Stimulated activated CD4-positive, alpha-beta T cell treated with anti-CD3 and anti-CD28 coated beads, Interleukin-15, amount 100 ng/mL, for 24 hours (primary cell): ENCODE measurements around the gene UCK2.

Experiments
- DNase-seq: peaks from one replicate; pipeline ENCODE4 v3.0.0-alpha.2; 2020

Gene UCK2

DNA sequence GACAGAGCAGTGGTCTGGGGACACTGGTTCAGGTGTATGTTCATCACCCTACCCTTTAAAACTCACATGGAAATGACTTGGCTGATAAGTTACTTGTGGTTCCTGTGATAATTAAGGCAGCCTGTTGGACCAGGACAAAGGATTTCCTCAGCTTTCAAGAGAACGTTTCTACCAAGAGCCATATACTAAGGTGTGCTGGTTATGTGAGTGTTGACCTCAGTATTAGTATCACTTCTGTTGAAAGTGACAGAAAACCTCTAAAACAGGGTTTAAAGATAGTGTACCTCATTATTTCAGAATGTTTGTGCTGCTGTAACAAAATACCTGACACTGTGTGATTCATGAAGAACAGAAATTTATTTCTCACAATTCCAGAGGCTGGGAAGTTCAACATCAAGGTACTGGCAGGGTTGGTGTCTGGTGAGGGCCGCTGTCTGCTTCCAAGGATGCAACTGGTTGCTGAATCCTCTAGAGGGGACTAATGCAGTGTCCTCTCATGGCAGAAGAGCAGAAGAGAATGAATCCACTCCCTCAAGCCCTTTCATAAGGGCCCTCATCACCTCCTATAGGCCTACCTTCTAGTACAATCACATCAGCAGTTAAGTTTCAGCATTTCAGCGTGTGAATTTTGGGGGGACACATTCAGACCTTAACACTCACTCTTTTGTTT, 54.9 kb downstream of the UCK2 start:
- DNase-seq = no peak

DNA sequence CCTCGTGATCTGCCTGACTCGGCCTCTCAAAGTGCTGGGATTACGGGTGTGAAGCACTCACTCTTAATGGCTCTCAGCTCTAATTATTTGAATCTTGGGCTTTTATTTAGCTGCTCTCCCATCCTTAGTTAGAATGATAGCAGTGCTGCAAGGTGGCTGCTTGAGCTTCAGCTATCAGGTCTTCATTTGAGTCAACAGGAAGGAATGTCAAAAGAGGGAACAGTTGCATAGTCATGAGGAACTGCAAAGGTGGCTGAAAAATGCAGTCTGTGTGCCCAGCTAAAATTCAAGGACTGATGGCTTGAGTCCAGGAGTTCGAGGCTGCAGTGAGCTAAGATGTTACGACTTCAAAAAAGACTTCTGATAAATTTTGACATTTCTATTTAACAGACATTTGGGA, 55.6 kb downstream of the UCK2 start:
- DNase-seq = no peak

GRCh38 chr1:165884009-165884689, 56.7 kb downstream of the UCK2 start:
- DNase-seq = no peak

DNA sequence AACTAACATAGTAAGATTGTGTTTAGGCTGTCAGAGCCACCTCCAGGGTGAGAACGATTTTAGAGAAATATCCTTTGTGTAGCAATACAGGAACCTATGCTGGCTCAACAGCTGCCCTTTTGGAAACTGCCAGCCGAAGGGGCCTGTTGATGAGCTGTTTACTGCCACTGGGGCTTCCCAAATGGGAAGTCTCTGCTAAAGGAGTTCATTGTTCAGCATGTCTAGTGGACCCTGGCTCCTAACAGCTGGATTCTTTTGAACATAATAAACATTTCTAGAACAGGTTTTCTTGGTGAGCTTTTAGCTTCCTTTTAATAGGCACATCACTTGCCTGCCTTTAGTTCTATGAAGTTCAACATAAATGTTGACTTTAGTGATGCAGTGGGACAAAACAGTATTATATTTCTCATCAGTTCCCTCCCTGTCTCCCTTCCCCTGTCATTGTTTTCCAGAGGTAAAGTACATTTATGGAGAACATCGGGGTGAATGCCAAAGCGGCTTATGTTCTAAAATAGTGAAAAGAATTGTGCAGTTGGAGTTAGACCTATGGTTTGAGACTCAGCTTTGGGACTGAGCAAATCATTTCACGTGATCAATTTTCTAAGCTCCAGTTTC, 57.4 kb downstream of the UCK2 start:
- no peak for DNase-seq

GRCh38 chr1:165885305-165885694, 57.9 kb downstream of the UCK2 start:
- DNase-seq = no peak

- no peak for DNase-seq
These were observed 58.8 kb downstream of the UCK2 start for GRCh38 chr1:165886193-165886592.

DNA sequence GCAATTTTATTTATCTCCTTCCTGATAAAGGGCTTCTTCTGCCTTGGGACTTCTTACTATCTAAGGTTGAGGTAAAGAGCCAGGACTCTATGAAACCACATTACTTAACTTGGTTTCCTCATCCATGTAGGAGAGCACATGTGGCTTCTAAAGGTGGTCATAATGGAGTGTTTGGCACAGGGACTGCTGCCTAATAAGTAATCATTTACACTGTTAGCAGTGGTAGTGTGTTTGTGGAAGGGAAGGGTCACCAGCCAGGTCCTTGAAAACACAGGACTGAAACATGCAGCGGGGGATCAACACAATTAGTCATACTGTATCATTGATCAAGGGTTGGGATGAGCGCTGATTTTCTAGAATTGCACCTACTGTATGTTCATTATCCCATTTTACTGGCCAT, 59.6 kb downstream of the UCK2 start:
- DNase-seq = no peak

DNA sequence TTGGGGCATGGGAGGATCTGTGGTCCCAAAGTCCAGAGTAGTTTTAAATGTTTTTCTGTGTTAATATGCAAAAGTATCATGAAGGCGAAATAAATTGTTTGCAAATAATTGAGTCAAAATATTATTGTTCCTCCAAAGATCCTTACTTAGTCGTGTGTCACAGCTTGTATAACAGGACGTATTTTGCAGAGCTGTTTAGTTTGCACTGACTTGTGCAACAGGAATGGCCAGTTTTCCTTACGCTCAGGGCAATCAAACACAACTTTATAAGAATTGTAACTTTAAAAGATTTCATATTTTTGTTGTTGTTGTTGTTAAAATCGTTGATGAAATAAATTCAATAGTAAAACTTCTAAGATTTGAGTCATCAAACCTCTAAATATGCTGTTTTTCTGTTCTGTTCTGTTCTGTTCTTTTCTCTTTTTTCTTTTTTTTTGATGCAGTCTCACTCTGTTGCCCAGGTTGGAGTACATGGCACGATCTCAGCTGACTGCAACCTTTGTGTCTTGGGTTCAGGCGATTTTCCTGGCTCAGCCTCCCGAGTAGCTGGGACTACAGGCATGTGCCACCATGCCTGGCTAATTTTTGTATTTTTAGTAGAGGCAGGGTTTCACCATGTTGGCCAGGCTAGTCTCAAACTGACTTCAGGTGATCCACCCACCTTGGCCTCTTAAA, 60.6 kb downstream of the UCK2 start:
- DNase-seq = no peak

GRCh38 chr1:165888552-165888920, 61.1 kb downstream of the UCK2 start:
- DNase-seq = no peak

GRCh38 chr1:165890684-165891083, 63.3 kb downstream of the UCK2 start:
- DNase-seq = no peak

DNA sequence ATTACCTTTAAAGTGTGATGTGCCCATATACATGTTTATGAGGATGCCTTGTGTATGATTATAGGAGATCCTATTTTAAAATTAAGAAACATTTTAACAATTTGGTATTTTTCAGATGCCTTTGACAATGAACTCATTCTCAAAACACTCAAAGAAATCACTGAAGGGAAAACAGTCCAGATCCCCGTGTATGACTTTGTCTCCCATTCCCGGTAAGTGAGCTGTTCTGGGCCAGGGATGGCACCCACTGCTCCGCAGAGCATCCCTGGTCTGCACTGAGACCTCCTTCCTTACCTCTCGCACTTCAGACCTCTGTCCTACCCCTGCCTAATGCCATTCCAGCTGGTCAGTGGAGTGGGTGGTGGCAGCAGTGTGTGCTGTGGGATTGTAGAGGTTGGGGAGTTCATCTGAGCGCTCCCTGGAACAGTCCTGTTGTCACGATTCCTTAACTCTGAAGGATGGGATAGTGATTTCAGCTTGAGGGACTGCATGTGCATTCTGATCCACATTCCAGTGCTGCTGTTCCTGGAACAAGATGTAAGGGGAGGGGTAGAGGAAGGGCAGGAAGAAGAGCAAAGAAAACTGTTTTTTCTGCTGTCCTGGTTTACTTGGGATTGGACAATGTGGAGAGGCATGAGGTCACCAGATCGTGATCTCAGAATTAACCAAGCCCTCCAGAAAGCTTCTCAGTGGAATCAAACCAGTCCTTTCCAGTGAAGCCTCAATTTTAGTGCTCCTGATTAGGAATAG, 63.9 kb downstream of the UCK2 start:
- no peak for DNase-seq

GRCh38 chr1:165892935-165893334, 65.5 kb downstream of the UCK2 start:
- no peak for DNase-seq

- no peak for DNase-seq
These were observed 66.1 kb downstream of the UCK2 start for GRCh38 chr1:165893507-165893906.

DNA sequence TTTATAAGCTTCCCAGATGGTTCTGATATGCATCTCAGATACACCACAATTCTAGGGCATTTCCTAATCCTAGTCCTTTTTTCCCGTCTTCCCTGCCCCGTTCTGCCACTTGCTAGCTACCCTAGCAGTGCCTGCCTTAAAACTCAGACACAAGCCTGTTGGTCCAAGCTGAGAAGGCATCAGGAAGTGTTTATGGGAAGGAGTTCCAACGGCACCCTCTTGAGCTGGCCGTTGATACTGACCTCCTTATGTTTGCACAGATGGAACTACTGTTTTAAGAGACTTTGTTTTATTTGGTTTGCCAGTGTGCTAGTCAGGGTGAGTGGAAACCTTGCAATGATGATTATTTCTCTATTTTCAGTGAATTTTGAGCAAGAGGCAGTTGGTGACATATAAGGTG, 67.2 kb downstream of the UCK2 start:
- no peak for DNase-seq

- no peak for DNase-seq
These were observed 68.0 kb downstream of the UCK2 start for GRCh38 chr1:165895451-165895871.

- DNase-seq = no peak
These were observed 68.9 kb downstream of the UCK2 start for GRCh38 chr1:165896277-165896676.

GRCh38 chr1:165897326-165898303, 70.2 kb downstream of the UCK2 start:
- DNase-seq = no peak

DNA sequence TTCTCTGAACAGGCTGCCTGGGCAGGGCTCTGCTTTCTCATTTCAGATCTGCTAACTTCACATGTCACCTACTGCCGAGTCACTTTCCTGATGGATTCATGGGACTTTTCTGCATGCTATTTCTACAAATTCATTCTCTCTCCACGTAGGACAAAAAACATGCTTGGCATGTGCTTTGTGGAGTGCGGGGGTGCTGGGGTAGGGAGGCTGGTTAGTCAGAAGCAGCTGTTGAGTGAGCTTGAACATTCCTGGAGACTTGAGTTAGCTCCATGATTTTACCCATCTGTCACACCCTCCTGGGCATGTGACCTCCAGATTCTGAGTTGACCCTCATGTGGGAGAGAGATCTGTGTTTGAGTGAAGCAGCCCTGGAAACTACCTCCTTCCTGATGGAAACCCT, 71.4 kb downstream of the UCK2 start:
- DNase-seq = no peak

GRCh38 chr1:165899461-165899941, 72.1 kb downstream of the UCK2 start:
- no peak for DNase-seq

- DNase-seq = no peak
These were observed 73.4 kb downstream of the UCK2 start for GRCh38 chr1:165900576-165901380.

GRCh38 chr1:165902565-165902964, 75.2 kb downstream of the UCK2 start:
- DNase-seq = no peak
